Measurements from ENCODE around the gene APBA2. TPM values are rescaled to one million over a fixed set of nuclear protein-coding genes. Genes with fewer than 3 reads are reported as not detected.

APBA2 gene
- total and polyA plus RNA-seq, 8 donors: 0.45 to 13.3 (median 2.0) TPM; not detected in 1

- Histone ChIP-seq H3K4me3 (no peak overlapping the region), H3K4me1 (no peaks in the 10 kb centered on the region), H3K27me3 (peaks cover 0 to 7% (median 0%) of the 10 kb centered on the region in 3 donors), H3K27ac (no peak overlapping the region), H3K36me3 (no peaks in the 10 kb centered on the region), H3K9me3 (peaks cover 0 to 9% (median 3%) of the 10 kb centered on the region in 4 donors)
- TF ChIP-seq CTCF (IDR thresholded peaks at IDR 0.05): no peak
- TF ChIP-seq POLR2A (IDR thresholded peaks at IDR 0.05): no peak
- TF ChIP-seq EP300 (IDR thresholded peaks at IDR 0.05): no peak
- intact Hi-C loops (cut with DNase I; ENCODE audit: low total_unique reads): no loop called here
- WGBS, 5 donors: 60 to 63% (median 62%) methylated on average over 9 of the region's 9 CpGs
- DNase-seq: no peak
Measured at GRCh38 chr15:28933710-28934445, 48.1 kb downstream of the APBA2 start.

GRCh38 chr15:28934645-28935044 is 48.9 kb downstream of the APBA2 start:
- H3K36me3 ChIP-seq: no peaks in the 10 kb centered on the region
- H3K4me3 ChIP-seq: no peak overlapping the region
- H3K9me3 ChIP-seq: peaks cover 0 to 9% (median 3%) of the 10 kb centered on the region in 4 donors
- H3K4me1 ChIP-seq: no peaks in the 10 kb centered on the region
- intact Hi-C loops (cut with DNase I; ENCODE audit: low total_unique reads): no loop called here
- TF ChIP-seq EP300 (IDR thresholded peaks at IDR 0.05): no peak
- TF ChIP-seq POLR2A (IDR thresholded peaks at IDR 0.05): no peak
- no peak for TF ChIP-seq POLR2AphosphoS5 (IDR thresholded peaks at IDR 0.05)
- TF ChIP-seq CTCF (IDR thresholded peaks at IDR 0.05): no peak
- 82 to 91% (median 88%) methylated on average over 5 to 6 of the region's 6 CpGs for WGBS, 5 donors
- no peak overlapping the region for H3K27ac ChIP-seq
- peaks cover 0 to under 1% (median 0%) of the 10 kb centered on the region in 3 donors for H3K27me3 ChIP-seq
- DNase-seq: no peak

GRCh38 chr15:28935316-28935715 is 49.5 kb downstream of the APBA2 start:
- no peak for TF ChIP-seq POLR2A (IDR thresholded peaks at IDR 0.05)
- TF ChIP-seq EP300 (IDR thresholded peaks at IDR 0.05): no peak
- H3K9me3 ChIP-seq: peaks cover 0 to 9% (median 3%) of the 10 kb centered on the region in 4 donors
- no peaks in the 10 kb centered on the region for H3K36me3 ChIP-seq
- H3K27me3 ChIP-seq: no peaks in the 10 kb centered on the region
- 51 to 65% (median 64%) methylated on average over 5 to 6 of the region's 6 CpGs for WGBS, 5 donors
- no peak overlapping the region for H3K27ac ChIP-seq
- DNase-seq: peak in 1 of 2 donors; percentile 30
- intact Hi-C loops (cut with DNase I; ENCODE audit: low total_unique reads): no loop called here
- H3K4me3 ChIP-seq: no peak overlapping the region
- H3K4me1 ChIP-seq: no peaks in the 10 kb centered on the region

- Histone ChIP-seq H3K27me3 (no peaks in the 10 kb centered on the region), H3K9me3 (peaks cover 0 to 9% (median 3%) of the 10 kb centered on the region in 4 donors)
- no peak for DNase-seq
Measured at GRCh38 chr15:28936081-28936480, 50.3 kb downstream of the APBA2 start.

More at GRCh38 chr15:28936081-28936480, 50.3 kb downstream of the APBA2 start:
- intact Hi-C loops (cut with DNase I; ENCODE audit: low total_unique reads): no loop called here
- Histone ChIP-seq H3K27ac (no peak overlapping the region), H3K4me3 (no peak overlapping the region), H3K4me1 (no peaks in the 10 kb centered on the region), H3K36me3 (no peaks in the 10 kb centered on the region)
- no peak for TF ChIP-seq CTCF (IDR thresholded peaks at IDR 0.05)
- TF ChIP-seq POLR2A (IDR thresholded peaks at IDR 0.05): no peak
- TF ChIP-seq POLR2AphosphoS5 (IDR thresholded peaks at IDR 0.05): no peak
- TF ChIP-seq EP300 (IDR thresholded peaks at IDR 0.05): no peak
- 91 to 93% (median 92%) methylated on average over 8 of the region's 8 CpGs for WGBS, 5 donors

Measured in stomach (tissue), 9 donors.